ENCODE measurements around the gene TMEM91.

TMEM91 gene

DNA sequence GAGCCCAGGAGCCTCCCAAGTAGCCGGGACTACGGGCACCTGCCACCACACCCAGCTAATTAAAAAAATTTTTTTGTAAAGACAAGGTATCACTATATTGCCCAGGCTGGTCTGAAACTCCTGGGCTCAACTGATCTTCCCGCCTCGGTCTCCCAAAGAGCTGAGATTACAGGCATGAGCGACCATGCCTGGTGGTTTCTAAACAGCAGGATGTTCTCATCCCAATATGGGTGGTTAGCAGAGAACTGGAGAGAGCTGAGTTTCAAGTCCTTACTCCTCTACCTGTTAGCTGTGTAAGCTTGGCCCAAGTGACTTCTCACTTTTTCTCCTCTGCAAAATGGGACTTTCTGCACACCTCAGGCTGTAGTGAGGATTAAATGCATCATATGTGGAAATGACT is 8.0 kb downstream of the TMEM91 start:
- Mint-ChIP-seq H3K4me3 (no peak overlapping the region), H3K27ac (no peak overlapping the region), H3K9me3 (no peaks in the 10 kb centered on the region), H3K27me3 (no peaks in the 10 kb centered on the region), H3K4me1 (ENCODE audit: low read depth) (no peaks in the 10 kb centered on the region), H3K36me3 (ENCODE audit: low read depth) (peaks cover 20% of the 10 kb centered on the region)

DNA sequence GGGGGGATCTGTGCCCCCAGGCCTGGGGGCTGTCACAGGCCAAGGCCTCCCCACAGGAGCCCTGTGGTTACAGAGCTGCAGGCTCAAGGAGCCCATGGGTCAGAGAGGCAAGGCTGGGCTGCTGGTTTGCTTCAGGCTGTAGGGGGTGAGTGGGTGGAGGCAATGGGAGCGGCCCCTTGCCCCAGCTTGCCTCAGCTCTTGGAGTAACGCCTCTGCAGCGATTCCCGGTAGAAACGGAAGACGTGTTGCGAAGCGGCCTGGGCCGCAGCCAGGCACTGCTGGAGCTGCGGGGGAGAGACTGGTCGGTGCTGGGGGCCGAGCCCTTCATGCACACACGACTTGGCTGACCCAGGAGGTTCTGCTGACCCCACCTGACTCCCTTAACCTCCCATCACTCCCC is 10.1 kb downstream of the TMEM91 start:
- Mint-ChIP-seq H3K27me3 (no peaks in the 10 kb centered on the region), H3K36me3 (ENCODE audit: low read depth) (peaks cover 31% of the 10 kb centered on the region), H3K4me1 (ENCODE audit: low read depth) (no peaks in the 10 kb centered on the region), H3K27ac (no peak overlapping the region), H3K4me3 (no peak overlapping the region), H3K9me3 (no peaks in the 10 kb centered on the region)

DNA sequence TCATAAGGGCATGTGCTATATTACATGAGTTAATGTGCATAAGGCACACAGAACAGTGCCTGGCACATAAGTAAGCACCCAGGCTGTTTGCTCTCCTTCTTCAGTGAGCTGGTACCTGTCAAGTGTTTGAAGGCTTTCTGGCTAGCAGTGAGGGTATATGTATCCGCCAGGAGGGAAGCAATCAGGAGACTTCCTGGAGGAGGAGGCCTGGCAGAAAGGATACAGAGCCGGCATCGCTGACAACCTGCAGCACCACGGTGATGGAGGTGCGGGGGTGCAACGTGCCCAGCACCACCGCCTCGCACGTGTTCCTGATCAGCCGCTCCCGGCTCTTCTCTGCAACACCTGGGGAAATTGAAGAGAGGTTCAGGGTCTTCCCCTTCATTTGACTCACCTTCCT is 15.3 kb downstream of the TMEM91 start:
- H3K9me3 Mint-ChIP-seq: no peaks in the 10 kb centered on the region
- H3K36me3 Mint-ChIP-seq (ENCODE audit: low read depth): peaks cover 25% of the 10 kb centered on the region
- no peak overlapping the region for H3K27ac Mint-ChIP-seq
- no peak overlapping the region for H3K4me3 Mint-ChIP-seq
- H3K27me3 Mint-ChIP-seq: no peaks in the 10 kb centered on the region
- H3K4me1 Mint-ChIP-seq (ENCODE audit: low read depth): peaks cover 14% of the 10 kb centered on the region

DNA sequence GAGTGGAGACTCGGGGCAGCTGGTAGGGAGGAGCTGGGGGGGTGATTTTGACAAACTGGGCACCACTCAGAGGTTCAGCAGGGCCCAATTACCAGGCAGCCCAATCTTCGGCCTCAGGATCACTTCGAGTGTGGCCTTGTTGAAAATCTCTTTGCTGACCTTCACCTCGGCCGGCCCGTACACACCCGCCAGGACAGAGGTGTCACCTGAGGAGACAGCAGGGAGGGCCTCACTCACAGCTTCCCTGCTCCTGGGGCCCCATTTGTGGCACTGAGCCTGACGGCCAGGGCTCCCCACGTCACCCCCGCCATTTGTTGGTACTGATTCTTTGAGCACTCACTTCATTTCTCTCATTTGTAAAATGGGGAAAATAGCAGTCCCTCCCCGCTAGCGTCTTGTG is 16.4 kb downstream of the TMEM91 start:
- Mint-ChIP-seq H3K27ac (peak overlapping the region; percentile 55), H3K27me3 (no peaks in the 10 kb centered on the region), H3K4me1 (ENCODE audit: low read depth) (peaks cover 23% of the 10 kb centered on the region), H3K9me3 (no peaks in the 10 kb centered on the region), H3K36me3 (ENCODE audit: low read depth) (peaks cover 25% of the 10 kb centered on the region), H3K4me3 (no peak overlapping the region)

DNA sequence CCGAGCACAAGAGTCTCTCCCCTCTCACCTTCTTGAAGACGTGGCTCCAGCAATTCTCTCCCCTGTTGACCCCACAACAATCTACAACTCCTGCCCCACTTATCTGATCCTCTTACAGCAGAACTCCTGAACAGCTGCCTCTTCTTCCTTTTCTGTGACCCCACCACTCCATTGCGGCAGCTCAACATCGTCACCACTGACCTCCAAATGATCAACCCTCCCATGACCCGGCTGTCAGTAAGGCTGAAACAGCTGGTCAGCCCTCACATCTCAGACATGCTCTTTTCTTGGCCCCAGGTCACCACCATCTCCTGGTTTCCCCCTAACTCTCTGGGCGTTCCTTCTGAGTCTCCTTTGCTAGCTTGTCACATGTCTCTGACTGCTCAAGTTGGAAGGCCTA is 19.0 kb downstream of the TMEM91 start:
- H3K9me3 Mint-ChIP-seq: no peaks in the 10 kb centered on the region
- H3K4me1 Mint-ChIP-seq (ENCODE audit: low read depth): peaks cover 40% of the 10 kb centered on the region
- H3K27me3 Mint-ChIP-seq: no peaks in the 10 kb centered on the region
- peaks cover 13% of the 10 kb centered on the region for H3K36me3 Mint-ChIP-seq (ENCODE audit: low read depth)
- peak overlapping the region; percentile 94 for H3K4me3 Mint-ChIP-seq
- peak overlapping the region; percentile 6 for H3K27ac Mint-ChIP-seq

DNA sequence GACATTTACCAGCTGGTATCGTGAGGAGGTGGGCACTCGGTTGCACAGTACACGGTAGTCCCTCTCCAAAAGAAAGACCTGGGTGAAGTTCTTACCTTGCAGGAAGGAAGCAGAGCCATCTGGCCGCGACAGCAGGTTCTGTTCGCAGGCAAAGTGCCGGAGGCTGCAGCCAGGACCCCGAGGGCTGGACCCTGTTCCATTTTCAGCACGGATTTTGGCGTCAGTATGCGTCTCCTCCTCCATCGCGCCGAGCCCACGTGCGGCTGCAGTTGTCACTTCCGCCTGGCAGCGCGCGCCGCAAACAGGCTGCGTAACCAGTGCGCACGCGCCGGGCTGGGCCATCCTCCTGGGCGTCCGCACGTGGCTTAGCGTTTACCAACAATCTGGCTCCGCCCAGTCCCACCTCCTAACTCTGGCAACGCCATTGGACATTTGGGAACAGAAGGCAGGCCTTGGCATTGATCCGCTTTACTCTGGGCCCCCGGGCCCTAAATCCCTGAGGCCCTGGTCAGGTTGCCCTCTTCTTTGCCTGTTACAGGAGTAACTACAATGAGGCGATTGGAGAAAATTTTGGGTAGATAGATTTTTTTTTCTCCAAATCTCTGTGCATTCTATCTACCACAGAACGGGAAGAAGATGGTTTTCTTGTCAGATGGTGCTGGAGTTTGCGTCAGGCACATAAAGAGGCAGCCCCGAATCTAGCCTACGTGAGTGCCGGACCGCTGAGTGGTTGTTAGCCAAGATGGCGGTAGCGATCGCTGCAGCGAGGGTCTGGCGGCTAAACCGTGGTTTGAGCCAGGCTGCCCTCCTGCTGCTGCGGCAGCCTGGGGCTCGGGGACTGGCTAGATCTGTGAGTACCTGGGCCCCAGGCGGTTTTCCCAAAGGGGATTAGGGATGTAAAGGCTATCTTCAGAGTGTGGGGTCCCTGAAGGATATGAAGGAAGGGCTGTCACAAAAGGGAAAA is 21.0 kb downstream of the TMEM91 start, which contains the start of the genes BCKDHA and EXOSC5:
BCKDHA (plus strand) TSS at position 733 of the 964 bp plus-strand sequence; CDS start at position 743, 10 bp downstream.
EXOSC5 (minus strand) TSS at position 274 of the 964 bp plus-strand sequence; CDS start at position 243, 31 bp downstream.
- Mint-ChIP-seq H3K27me3 (no peaks in the 10 kb centered on the region), H3K4me1 (ENCODE audit: low read depth) (peaks cover 40% of the 10 kb centered on the region), H3K27ac (peak within 1 kb of the TSS; percentile 100), H3K9me3 (no peaks in the 10 kb centered on the region), H3K36me3 (ENCODE audit: low read depth) (peaks cover 4% of the 10 kb centered on the region), H3K4me3 (peak within 1 kb of the TSS; percentile 94)

DNA sequence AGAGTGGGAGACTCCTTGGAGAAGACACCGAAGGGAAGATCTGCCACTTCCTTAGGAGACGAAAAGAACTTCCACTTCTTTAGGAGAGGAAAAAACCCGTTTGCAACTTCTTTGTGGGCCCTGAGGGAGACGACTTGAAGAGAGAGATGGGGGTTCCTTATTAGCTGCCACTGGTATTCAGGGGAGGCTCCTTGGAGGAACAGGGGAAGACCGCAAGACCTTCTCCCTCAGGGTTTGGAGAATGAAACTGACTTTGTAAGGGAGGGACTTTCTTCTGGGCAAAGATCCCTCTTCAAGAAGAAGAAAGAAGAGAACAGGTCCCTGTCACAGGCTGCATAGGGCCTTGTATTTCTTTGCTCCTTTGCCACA is 21.7 kb downstream of the TMEM91 start:
- Mint-ChIP-seq H3K4me1 (ENCODE audit: low read depth) (peaks cover 42% of the 10 kb centered on the region), H3K4me3 (peak overlapping the region; percentile 94), H3K27ac (peak overlapping the region; percentile 100), H3K27me3 (no peaks in the 10 kb centered on the region), H3K36me3 (ENCODE audit: low read depth) (peaks cover 4% of the 10 kb centered on the region), H3K9me3 (no peaks in the 10 kb centered on the region)

DNA sequence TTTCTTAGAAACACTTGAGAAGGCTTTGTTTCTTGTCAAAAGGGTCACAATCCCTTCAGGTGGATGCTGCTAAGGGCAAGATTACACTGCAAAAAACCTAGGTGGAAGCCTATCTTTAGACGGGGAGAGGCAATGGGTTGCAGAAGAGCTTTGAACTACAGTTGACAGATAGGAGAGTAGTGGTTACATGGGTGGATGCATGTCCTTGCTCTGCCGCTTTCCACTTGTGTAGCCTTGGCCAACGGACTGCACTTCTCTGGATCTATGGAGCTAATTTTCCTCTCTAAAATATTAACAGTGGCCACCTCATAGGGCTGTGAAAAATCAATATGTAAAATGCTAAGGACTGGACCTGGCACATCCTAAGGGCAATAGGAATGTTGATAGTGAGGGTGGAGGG is 22.3 kb downstream of the TMEM91 start:
- H3K27ac Mint-ChIP-seq: peak overlapping the region; percentile 22
- no peaks in the 10 kb centered on the region for H3K9me3 Mint-ChIP-seq
- peak overlapping the region; percentile 94 for H3K4me3 Mint-ChIP-seq
- H3K27me3 Mint-ChIP-seq: no peaks in the 10 kb centered on the region
- peaks cover 44% of the 10 kb centered on the region for H3K4me1 Mint-ChIP-seq (ENCODE audit: low read depth)
- H3K36me3 Mint-ChIP-seq (ENCODE audit: low read depth): peaks cover 4% of the 10 kb centered on the region

DNA sequence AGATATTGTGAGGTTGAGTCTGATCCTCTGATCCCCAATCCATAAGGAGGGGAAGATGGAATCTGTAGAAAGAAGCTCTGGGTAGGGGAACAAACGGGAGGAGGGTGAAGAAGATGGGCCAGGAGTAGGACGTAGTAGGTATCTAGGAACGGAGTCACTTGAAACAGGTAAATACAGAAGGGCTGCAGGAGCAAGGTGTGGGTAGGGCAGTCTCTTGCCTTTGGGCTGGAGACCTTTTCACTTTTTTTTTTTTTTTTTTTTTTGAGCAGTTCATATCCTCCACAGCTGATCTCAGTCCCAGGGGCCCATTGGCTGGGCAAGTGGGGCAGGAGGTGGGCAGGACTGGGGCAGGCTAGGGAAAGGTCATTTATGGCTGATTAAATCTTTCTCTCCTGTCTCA is 22.8 kb downstream of the TMEM91 start:
- peak overlapping the region; percentile 94 for H3K4me3 Mint-ChIP-seq
- H3K36me3 Mint-ChIP-seq (ENCODE audit: low read depth): peaks cover 4% of the 10 kb centered on the region
- no peaks in the 10 kb centered on the region for H3K9me3 Mint-ChIP-seq
- H3K4me1 Mint-ChIP-seq (ENCODE audit: low read depth): peaks cover 44% of the 10 kb centered on the region
- H3K27ac Mint-ChIP-seq: peak overlapping the region; percentile 22
- H3K27me3 Mint-ChIP-seq: no peaks in the 10 kb centered on the region

DNA sequence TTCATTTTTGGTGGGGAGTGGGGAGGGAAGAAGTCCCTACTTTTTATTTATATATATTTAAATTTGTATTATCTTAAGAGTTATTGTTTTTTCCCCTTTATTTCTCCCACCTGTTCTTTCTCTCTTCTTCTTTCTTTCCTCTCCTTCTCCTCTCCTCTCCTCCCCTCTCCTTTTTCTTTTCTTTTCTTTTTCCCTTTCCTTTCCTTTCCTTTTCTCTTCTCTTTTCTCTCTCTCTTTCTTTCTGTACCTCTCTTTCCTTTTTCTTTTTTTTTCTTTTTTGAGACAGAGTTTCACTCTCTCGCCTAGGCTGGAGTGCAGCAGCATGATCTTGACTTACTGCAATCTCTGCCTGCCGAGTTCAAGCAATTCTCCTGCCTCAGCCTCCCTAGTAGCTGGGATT is 23.2 kb downstream of the TMEM91 start:
- Mint-ChIP-seq H3K4me3 (peak overlapping the region; percentile 94), H3K36me3 (ENCODE audit: low read depth) (peaks cover 4% of the 10 kb centered on the region), H3K27me3 (no peaks in the 10 kb centered on the region), H3K27ac (peak overlapping the region; percentile 43), H3K4me1 (ENCODE audit: low read depth) (peaks cover 44% of the 10 kb centered on the region), H3K9me3 (no peaks in the 10 kb centered on the region)

DNA sequence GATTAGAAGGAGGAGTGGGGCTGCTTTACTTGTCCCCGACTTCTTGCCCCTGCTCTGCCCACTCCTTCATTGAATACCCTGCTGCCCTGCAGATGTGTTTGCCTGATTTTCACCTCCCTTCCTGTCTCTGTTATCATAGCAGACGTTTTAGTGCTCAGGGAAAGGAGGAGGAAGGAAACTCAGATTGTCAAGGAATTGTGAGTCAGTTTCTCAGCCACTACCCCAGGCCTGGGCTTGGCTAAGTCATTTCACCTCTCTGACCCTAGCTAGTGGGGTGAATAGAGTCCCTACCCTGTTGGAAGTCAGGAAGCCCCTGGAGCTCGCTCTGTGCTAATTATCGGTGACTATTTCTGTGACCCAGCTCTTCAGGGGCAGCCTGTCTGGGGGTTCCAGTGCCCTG is 25.1 kb downstream of the TMEM91 start:
- Mint-ChIP-seq H3K4me3 (no peak overlapping the region), H3K36me3 (ENCODE audit: low read depth) (peaks cover 4% of the 10 kb centered on the region), H3K9me3 (no peaks in the 10 kb centered on the region), H3K27me3 (no peaks in the 10 kb centered on the region), H3K4me1 (ENCODE audit: low read depth) (peaks cover 31% of the 10 kb centered on the region), H3K27ac (no peak overlapping the region)

DNA sequence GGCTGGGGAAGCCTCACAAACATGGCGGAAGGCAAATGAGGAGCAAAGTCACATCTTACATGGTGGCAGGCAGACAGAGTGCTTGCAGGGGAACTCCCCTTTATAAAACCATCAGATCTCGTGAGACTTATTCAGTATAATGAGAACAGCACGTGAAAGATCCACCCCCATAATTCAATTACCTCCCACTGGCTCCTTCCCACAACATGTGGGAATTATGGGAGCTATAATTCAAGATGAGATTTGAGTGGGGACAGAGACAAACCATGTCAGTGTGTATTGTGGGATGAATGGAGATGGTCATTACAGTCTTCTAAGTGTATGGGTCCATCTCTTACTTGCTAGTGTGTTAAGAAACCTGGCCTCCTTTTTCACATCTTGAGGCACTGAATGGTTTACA is 25.7 kb downstream of the TMEM91 start:
- H3K4me3 Mint-ChIP-seq: no peak overlapping the region
- H3K27ac Mint-ChIP-seq: no peak overlapping the region
- H3K27me3 Mint-ChIP-seq: no peaks in the 10 kb centered on the region
- H3K36me3 Mint-ChIP-seq (ENCODE audit: low read depth): peaks cover 4% of the 10 kb centered on the region
- H3K9me3 Mint-ChIP-seq: no peaks in the 10 kb centered on the region
- H3K4me1 Mint-ChIP-seq (ENCODE audit: low read depth): peaks cover 27% of the 10 kb centered on the region

DNA sequence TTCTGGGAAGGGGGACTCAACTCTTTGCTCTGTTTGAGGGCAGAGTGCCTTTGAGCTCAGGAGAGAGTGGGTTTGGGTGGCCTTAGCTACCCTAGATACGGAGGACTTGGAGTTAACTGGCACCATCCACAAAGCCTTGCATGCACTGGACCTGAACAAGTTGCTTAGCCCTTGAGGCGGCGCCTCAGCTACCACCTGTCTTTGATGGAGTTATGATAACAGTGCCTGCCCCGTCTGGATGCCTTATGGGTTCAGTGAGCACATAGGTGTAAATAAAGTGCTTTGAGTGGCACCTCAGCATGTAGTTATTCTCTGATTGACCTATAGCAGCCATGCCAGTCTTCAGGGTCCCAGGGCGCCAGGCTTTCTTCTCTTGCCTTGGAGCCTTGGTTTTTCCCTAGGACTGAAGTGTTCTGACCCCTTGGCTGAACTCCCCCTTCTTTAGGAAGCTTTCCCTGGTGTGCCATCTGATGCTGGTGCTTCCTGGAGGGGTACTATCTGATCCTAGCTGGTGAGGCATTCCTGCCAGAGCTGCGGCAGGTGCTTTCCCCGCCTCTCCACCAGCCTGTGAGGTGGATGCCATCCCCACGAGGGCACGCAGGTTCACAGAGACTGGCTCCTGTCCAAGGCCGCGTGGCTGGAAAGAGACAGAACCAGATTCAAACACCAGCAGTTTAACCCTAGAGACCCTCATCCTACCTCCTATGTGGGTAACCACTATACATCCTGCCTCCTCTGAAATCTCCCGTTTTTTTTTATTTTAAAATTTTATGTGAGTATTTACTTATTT is 27.0 kb downstream of the TMEM91 start:
- no peak overlapping the region for H3K27ac Mint-ChIP-seq
- H3K4me1 Mint-ChIP-seq (ENCODE audit: low read depth): peaks cover 16% of the 10 kb centered on the region
- peaks cover 4% of the 10 kb centered on the region for H3K36me3 Mint-ChIP-seq (ENCODE audit: low read depth)
- no peaks in the 10 kb centered on the region for H3K9me3 Mint-ChIP-seq
- H3K4me3 Mint-ChIP-seq: no peak overlapping the region
- no peaks in the 10 kb centered on the region for H3K27me3 Mint-ChIP-seq

DNA sequence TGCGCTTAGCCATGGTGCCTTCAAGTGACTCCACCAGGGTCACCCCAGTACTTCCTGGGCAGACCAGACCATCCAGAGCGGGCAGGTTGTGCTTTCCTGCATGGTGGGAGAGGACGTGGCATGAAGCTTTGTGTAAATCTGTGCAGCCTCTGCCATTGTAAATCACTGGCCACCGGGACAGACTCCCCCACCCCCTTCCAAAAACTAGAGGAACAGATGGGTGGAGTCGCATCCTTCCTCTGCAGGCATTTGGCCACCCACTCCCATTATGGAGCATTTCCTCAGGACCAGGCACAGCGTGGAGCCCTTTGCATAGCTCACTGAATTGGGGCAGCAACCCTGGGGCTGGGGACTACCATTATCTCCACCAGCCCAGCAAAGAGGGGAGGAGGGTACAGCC is 29.4 kb downstream of the TMEM91 start:
- Mint-ChIP-seq H3K27me3 (no peaks in the 10 kb centered on the region), H3K36me3 (ENCODE audit: low read depth) (peaks cover 4% of the 10 kb centered on the region), H3K9me3 (no peaks in the 10 kb centered on the region), H3K27ac (no peak overlapping the region), H3K4me1 (ENCODE audit: low read depth) (peaks cover 15% of the 10 kb centered on the region), H3K4me3 (no peak overlapping the region)

DNA sequence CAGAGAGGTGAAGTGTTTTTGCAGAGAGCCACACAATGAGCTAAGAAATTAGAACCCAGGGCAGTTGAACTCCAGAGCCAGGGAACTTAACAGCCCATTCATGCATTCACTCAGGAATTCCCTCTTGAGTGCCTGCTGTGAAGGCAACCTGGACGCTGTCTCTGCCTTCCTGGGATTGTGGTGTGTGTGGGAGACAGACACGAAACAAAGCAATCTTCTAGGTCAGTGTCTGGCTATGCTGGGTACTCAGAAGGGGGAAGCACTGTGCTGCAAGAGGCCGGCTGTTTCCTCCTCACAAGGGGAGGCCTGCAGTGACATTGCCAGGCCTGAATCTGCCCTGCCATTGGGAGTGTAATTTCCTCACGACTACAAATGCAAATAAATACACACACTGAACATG is 30.9 kb downstream of the TMEM91 start:
- Mint-ChIP-seq H3K27ac (no peak overlapping the region), H3K4me3 (no peak overlapping the region), H3K27me3 (no peaks in the 10 kb centered on the region), H3K9me3 (no peaks in the 10 kb centered on the region), H3K4me1 (ENCODE audit: low read depth) (peaks cover 15% of the 10 kb centered on the region), H3K36me3 (ENCODE audit: low read depth) (peaks cover 3% of the 10 kb centered on the region)
